ENCODE data around the gene ZER1. TPM values are rescaled to one million over a fixed set of nuclear protein-coding genes. Genes with fewer than 3 reads are reported as not detected.

Gene ZER1
- 20.5 and 21.6 TPM in 2 replicates for polyA plus RNA-seq (2013)

- H3K79me1 ChIP-seq (ENCODE audit: low read length) = peaks cover 7% of the 10 kb centered on the region
- peaks cover 6% of the 10 kb centered on the region for H3K79me2 ChIP-seq (ENCODE audit: control insufficient read depth, insufficient read depth, low read length, poor library complexity)
- H4K91ac ChIP-seq (ENCODE audit: low read depth, low read length) = peak within 1 kb of the TSS; percentile 95
- no peaks in the 10 kb centered on the region for H3K9me3 ChIP-seq (ENCODE audit: insufficient read depth, low read depth, low read length)
- H3K4me3 ChIP-seq (ENCODE audit: low read depth, low read length) = peak within 1 kb of the TSS; percentile 85
- H3K9ac ChIP-seq (ENCODE audit: low read length) = peak within 1 kb of the TSS; percentile 44
- peaks cover 0 to 6% of the 10 kb centered on the region in 2 experiments for H3K36me3 ChIP-seq (ENCODE audit: control insufficient read depth in 1 of 2, insufficient read depth in 2 of 2, low read length in 2 of 2)
- H4K8ac ChIP-seq (ENCODE audit: low read depth, low read length) = peak within 1 kb of the TSS; percentile 90
- no peaks in the 10 kb centered on the region for H3K27me3 ChIP-seq (ENCODE audit: insufficient read depth, low read length)
- no peaks in the 10 kb centered on the region for H3K4me1 ChIP-seq (ENCODE audit: control insufficient read depth in 1 of 2, insufficient read depth in 2 of 2, low read length in 2 of 2)
- H3K18ac ChIP-seq (ENCODE audit: low read length) = peak within 1 kb of the TSS; percentile 74
- peak within 1 kb of the TSS; percentile 80 for H2AFZ ChIP-seq (ENCODE audit: insufficient read depth, low read length, poor library complexity)
- H3K23ac ChIP-seq (ENCODE audit: low read length) = no peak within 1 kb of the TSS
- H3K27ac ChIP-seq (ENCODE audit: low read depth, low read length) = peak within 1 kb of the TSS; percentile 96
- no CpG with 5 or more reads among the region's 72 CpGs for WGBS (ENCODE audit: extremely low coverage, insufficient coverage, insufficient read length)
- peak within 1 kb of the TSS; percentile 95 for H3K14ac ChIP-seq (ENCODE audit: low read length)
- peak within 1 kb of the TSS; percentile 74 for H3K4me2 ChIP-seq (ENCODE audit: low read length)
- peak within 1 kb of the TSS; percentile 99 for H4K12ac ChIP-seq (ENCODE audit: low read depth, low read length)
- no peak within 1 kb of the TSS for H2BK12ac ChIP-seq (ENCODE audit: low read length)
- H2BK120ac ChIP-seq (ENCODE audit: insufficient read depth, low read length, poor library complexity) = peak within 1 kb of the TSS; percentile 93
- peak within 1 kb of the TSS; percentile 93 for H2BK5ac ChIP-seq (ENCODE audit: low read depth, low read length, poor library complexity)
- H3K4ac ChIP-seq (ENCODE audit: low read depth, low read length) = peak within 1 kb of the TSS; percentile 93
- DNase-seq = peak; percentile 91 to 95
- peak within 1 kb of the TSS; percentile 75 for H2AK5ac ChIP-seq (ENCODE audit: low read length)
Measured at GRCh38 chr9:128771745-128772519, at the start of gene ZER1. Gene ZER1, minus strand, starts transcription at chr9:128771927. Its CDS starts 16,362 bp downstream, at chr9:128755565.

DNA sequence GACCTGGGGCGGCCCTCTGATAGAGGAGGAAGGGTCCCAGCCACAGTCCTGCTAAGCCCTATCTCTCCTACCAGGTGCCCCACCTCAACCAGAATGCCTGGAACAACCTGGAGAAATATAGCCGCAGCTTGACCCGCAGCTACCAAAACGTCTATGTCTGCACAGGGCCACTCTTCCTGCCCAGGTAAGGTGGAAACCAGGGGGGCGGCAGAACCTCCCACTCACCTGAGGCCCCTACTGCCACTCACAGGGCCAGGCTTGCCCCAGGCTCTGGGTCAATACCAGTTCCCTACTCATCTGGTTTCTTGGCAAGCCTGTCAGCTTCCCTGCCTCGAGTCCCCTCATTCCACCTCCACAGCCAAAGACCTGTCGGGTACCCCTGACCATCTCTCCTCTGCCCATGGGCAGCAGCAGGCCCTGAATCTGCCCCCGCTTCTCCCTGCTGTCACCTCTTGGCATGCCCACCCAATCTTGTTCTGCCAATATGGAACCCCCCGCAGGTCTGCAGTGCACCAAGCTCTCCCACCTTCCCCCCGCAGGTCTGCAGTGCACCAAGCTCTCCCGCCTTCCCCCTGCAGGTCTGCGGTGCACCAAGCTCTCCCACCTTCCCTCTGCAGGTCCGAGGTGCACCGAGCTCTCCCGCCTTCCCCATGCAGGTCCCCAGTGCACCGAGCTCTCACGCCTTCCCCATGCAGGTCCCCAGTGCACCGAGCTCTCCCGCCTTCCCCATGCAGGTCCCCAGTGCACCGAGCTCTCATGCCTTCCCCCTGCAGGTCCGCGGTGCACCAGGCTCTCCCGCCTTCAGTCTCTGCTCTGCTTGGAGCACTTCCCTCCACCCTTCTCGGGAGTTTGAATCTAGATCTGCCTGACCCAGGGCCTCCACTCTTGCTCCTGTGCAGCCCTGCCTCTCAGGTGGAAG lies 49.2 kb upstream of the ZER1 start:
- H3K27me3 ChIP-seq (ENCODE audit: insufficient read depth, low read length) = no peaks in the 10 kb centered on the region
- H3K4me1 ChIP-seq (ENCODE audit: control insufficient read depth in 1 of 2, insufficient read depth in 2 of 2, low read length in 2 of 2) = peaks cover 11 to 13% of the 10 kb centered on the region in 2 experiments
- no peak for DNase-seq
- no peak overlapping the region for H2BK12ac ChIP-seq (ENCODE audit: low read length)
- peaks cover 48% of the 10 kb centered on the region in 2 experiments for H3K36me3 ChIP-seq (ENCODE audit: control insufficient read depth in 1 of 2, insufficient read depth in 2 of 2, low read length in 2 of 2)
- H2AK5ac ChIP-seq (ENCODE audit: low read length) = no peak overlapping the region
- peaks cover 1% of the 10 kb centered on the region for H3K79me2 ChIP-seq (ENCODE audit: control insufficient read depth, insufficient read depth, low read length, poor library complexity)
- no peak overlapping the region for H3K14ac ChIP-seq (ENCODE audit: low read length)
- no peak overlapping the region for H2BK120ac ChIP-seq (ENCODE audit: insufficient read depth, low read length, poor library complexity)
- peaks cover 4% of the 10 kb centered on the region for H3K79me1 ChIP-seq (ENCODE audit: low read length)
- no peak overlapping the region for H4K91ac ChIP-seq (ENCODE audit: low read depth, low read length)
- H3K4me2 ChIP-seq (ENCODE audit: low read length) = no peak overlapping the region
- H3K9me3 ChIP-seq (ENCODE audit: insufficient read depth, low read depth, low read length) = no peaks in the 10 kb centered on the region
- H4K12ac ChIP-seq (ENCODE audit: low read depth, low read length) = no peak overlapping the region
- no peak overlapping the region for H3K18ac ChIP-seq (ENCODE audit: low read length)
- H3K27ac ChIP-seq (ENCODE audit: low read depth, low read length) = no peak overlapping the region
- no peak overlapping the region for H3K23ac ChIP-seq (ENCODE audit: low read length)
- H3K9ac ChIP-seq (ENCODE audit: low read length) = no peak overlapping the region
- WGBS (ENCODE audit: extremely low coverage, insufficient coverage, insufficient read length) = no CpG with 5 or more reads among the region's 24 CpGs
- H2AFZ ChIP-seq (ENCODE audit: insufficient read depth, low read length, poor library complexity) = no peak overlapping the region
- no peak overlapping the region for H4K8ac ChIP-seq (ENCODE audit: low read depth, low read length)
- no peak overlapping the region for H2BK5ac ChIP-seq (ENCODE audit: low read depth, low read length, poor library complexity)
- H3K4ac ChIP-seq (ENCODE audit: low read depth, low read length) = no peak overlapping the region
- H3K4me3 ChIP-seq (ENCODE audit: low read depth, low read length) = no peak overlapping the region

- Histone ChIP-seq H2AFZ (ENCODE audit: insufficient read depth, low read length, poor library complexity) (no peak overlapping the region), H2BK12ac (ENCODE audit: low read length) (no peak overlapping the region), H3K27ac (ENCODE audit: low read depth, low read length) (no peak overlapping the region), H3K4me2 (ENCODE audit: low read length) (no peak overlapping the region), H4K8ac (ENCODE audit: low read depth, low read length) (no peak overlapping the region), H3K4ac (ENCODE audit: low read depth, low read length) (no peak overlapping the region), H3K23ac (ENCODE audit: low read length) (no peak overlapping the region), H3K27me3 (ENCODE audit: insufficient read depth, low read length) (no peaks in the 10 kb centered on the region), H3K4me1 (ENCODE audit: control insufficient read depth in 1 of 2, insufficient read depth in 2 of 2, low read length in 2 of 2) (peaks cover 11 to 13% of the 10 kb centered on the region in 2 experiments), H3K4me3 (ENCODE audit: low read depth, low read length) (no peak overlapping the region), H3K36me3 (ENCODE audit: control insufficient read depth in 1 of 2, insufficient read depth in 2 of 2, low read length in 2 of 2) (peaks cover 41% of the 10 kb centered on the region in 2 experiments), H2BK120ac (ENCODE audit: insufficient read depth, low read length, poor library complexity) (no peak overlapping the region), H3K79me1 (ENCODE audit: low read length) (peaks cover 4% of the 10 kb centered on the region), H2AK5ac (ENCODE audit: low read length) (no peak overlapping the region), H3K79me2 (ENCODE audit: control insufficient read depth, insufficient read depth, low read length, poor library complexity) (peaks cover 1% of the 10 kb centered on the region), H3K9ac (ENCODE audit: low read length) (no peak overlapping the region), H3K9me3 (ENCODE audit: insufficient read depth, low read depth, low read length) (no peaks in the 10 kb centered on the region), H2BK5ac (ENCODE audit: low read depth, low read length, poor library complexity) (no peak overlapping the region), H3K14ac (ENCODE audit: low read length) (no peak overlapping the region), H4K12ac (ENCODE audit: low read depth, low read length) (no peak overlapping the region), H4K91ac (ENCODE audit: low read depth, low read length) (no peak overlapping the region), H3K18ac (ENCODE audit: low read length) (no peak overlapping the region)
- DNase-seq = peak in 1 of 2 donors; percentile 69
- no CpG with 5 or more reads among the region's 18 CpGs for WGBS (ENCODE audit: extremely low coverage, insufficient coverage, insufficient read length)
Measured at GRCh38 chr9:128819716-128820664, 48.3 kb upstream of the ZER1 start.

Measured in trophoblast cell (in vitro differentiated cells and primary cell).